Fibroblast of skin of right quadriceps (primary cell): ENCODE measurements around the gene TIMELESS.
A peak's percentile ranks its signal among the peaks of the same experiment; 100 is the strongest.
"Not testable (repeated sequence)": the region's sequence is repeated elsewhere in the genome, so short reads cannot be mapped to it uniquely, and the experiment has no call there.

Experiments
- DNase-seq: peaks from one replicate; pipeline ENCODE4 v3.0.0-alpha.2; 2013

TIMELESS gene

GRCh38 chr12:56408799-56409417 is 40.3 kb downstream of the TIMELESS start:
- DNase-seq, result no peak

GRCh38 chr12:56404227-56404626 is 45.0 kb downstream of the TIMELESS start:
- DNase-seq, result not testable (repeated sequence)

- not testable (repeated sequence) for DNase-seq
These were observed 47.6 kb downstream of the TIMELESS start for GRCh38 chr12:56401612-56402011.

GRCh38 chr12:56401125-56401524 is 48.1 kb downstream of the TIMELESS start:
- not testable (repeated sequence) for DNase-seq

GRCh38 chr12:56399466-56399865 is 49.8 kb downstream of the TIMELESS start:
- not testable (repeated sequence) for DNase-seq

GRCh38 chr12:56398324-56398723 is 50.9 kb downstream of the TIMELESS start:
- no peak for DNase-seq

- no peak for DNase-seq
These were observed 56.9 kb downstream of the TIMELESS start for GRCh38 chr12:56392331-56392730.

GRCh38 chr12:56391721-56392120 is 57.5 kb downstream of the TIMELESS start:
- DNase-seq, result no peak

GRCh38 chr12:56389412-56389811 is 59.8 kb downstream of the TIMELESS start:
- DNase-seq, result no peak

- peak; percentile 61 for DNase-seq
These were observed 62.0 kb downstream of the TIMELESS start for GRCh38 chr12:56387152-56387736.

GRCh38 chr12:56385873-56386272 is 63.4 kb downstream of the TIMELESS start:
- DNase-seq, result no peak

GRCh38 chr12:56382611-56383010 is 66.6 kb downstream of the TIMELESS start:
- no peak for DNase-seq

GRCh38 chr12:56377989-56378316 is 71.3 kb downstream of the TIMELESS start:
- DNase-seq, result no peak

- no peak for DNase-seq
These were observed 71.8 kb downstream of the TIMELESS start for GRCh38 chr12:56377310-56377988.

- no peak for DNase-seq
These were observed 73.4 kb downstream of the TIMELESS start for GRCh38 chr12:56375598-56376434.

- no peak for DNase-seq
These were observed 74.3 kb downstream of the TIMELESS start for GRCh38 chr12:56374726-56375597.

GRCh38 chr12:56373515-56373914 is 75.7 kb downstream of the TIMELESS start:
- no peak for DNase-seq

GRCh38 chr12:56366948-56367347 is 82.3 kb downstream of the TIMELESS start:
- DNase-seq, result no peak
